Gastroesophageal sphincter (tissue), 3 donors: ENCODE results near the gene ADAMTS9.

Experiments
- EP300 ChIP-seq: sonication (generic); formaldehyde crosslinking; IDR thresholded peaks from one replicate; pipeline ENCODE4 v1.6.1; 2017; ENCODE audit warnings: antibody characterized with exemption, mild to moderate bottlenecking
- POLR2A ChIP-seq, 2 donors: fragments of 450-650 bp; IDR thresholded peaks; one replicate each; pipeline ENCODE4 v1.6.1; 2017; ENCODE audit warnings: antibody characterized with exemption in 2 of 2, mild to moderate bottlenecking in 2 of 2, moderate library complexity in 1 of 2
- POLR2AphosphoS5 ChIP-seq: sonication (generic); formaldehyde crosslinking; IDR thresholded peaks from one replicate; pipeline ENCODE4 v1.6.1; 2017; ENCODE audit warnings: antibody characterized with exemption
- TF ChIP-seq, protein P1 (sequence below), 4 experiments: fragments of 200-600 bp in 2 of 4; fragments of 450-650 bp in 2 of 4; sonication (generic) in 1 of 4; IDR thresholded peaks; one replicate each; pipeline ENCODE4 v1.5.1; 2017 to 2019; ENCODE audit warnings: antibody characterized with exemption in 4 of 4, mild to moderate bottlenecking in 2 of 4, moderate library complexity in 2 of 4

DNA sequence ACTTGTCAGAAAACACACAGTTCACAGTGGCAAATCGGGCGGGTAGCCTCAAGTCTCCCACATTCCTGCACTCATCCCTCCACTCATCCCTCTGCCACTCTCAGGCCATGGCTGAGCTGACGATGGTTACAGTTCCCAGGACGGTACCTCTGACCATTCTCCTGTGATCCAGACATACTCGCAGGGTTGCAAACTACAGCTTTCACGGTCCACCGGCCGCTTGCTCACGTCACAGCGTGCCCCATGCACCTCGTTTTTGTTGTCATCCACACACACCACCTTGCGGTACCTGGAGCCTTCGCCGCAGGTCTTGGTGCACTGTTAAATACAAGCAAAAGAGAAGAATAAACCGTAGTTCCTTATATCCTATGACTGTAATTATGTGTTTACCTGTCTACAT, 137.1 kb downstream of the ADAMTS9 start:
- TF ChIP-seq, protein P1, sequence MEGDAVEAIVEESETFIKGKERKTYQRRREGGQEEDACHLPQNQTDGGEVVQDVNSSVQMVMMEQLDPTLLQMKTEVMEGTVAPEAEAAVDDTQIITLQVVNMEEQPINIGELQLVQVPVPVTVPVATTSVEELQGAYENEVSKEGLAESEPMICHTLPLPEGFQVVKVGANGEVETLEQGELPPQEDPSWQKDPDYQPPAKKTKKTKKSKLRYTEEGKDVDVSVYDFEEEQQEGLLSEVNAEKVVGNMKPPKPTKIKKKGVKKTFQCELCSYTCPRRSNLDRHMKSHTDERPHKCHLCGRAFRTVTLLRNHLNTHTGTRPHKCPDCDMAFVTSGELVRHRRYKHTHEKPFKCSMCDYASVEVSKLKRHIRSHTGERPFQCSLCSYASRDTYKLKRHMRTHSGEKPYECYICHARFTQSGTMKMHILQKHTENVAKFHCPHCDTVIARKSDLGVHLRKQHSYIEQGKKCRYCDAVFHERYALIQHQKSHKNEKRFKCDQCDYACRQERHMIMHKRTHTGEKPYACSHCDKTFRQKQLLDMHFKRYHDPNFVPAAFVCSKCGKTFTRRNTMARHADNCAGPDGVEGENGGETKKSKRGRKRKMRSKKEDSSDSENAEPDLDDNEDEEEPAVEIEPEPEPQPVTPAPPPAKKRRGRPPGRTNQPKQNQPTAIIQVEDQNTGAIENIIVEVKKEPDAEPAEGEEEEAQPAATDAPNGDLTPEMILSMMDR (IDR thresholded peaks at IDR 0.05), result no peak
- no peak for TF ChIP-seq POLR2AphosphoS5
- no peak for TF ChIP-seq POLR2A (IDR thresholded peaks at IDR 0.05)
- TF ChIP-seq EP300, result no peak
